HCT116 (cell line): ENCODE results near the gene SULT1B1. TPM values are rescaled to one million over a fixed set of nuclear protein-coding genes. Genes with fewer than 3 reads are reported as not detected.

Experiments
- ATAC-seq: fragments of 200-7000 bp; cut with Tn5 transposase; 2 replicates; pipeline ENCODE4 v1.9.1; 2020; ENCODE audit warnings: mild to moderate bottlenecking, moderate library complexity
- BruUV-seq: library from RNA; stranded (reverse); fragments of 400-500 nt; replicated peaks from 2 replicates; lab custom pipeline; 2021; lab: Mats Ljungman, UMichigan
- CTCF ChIA-PET: fragments of 300-600 bp; sonication (Branson Sonifier 250); formaldehyde crosslinking; loops from one replicate; lab custom pipeline; 2021; ENCODE audit warnings: antibody characterized with exemption; lab: Charles Lee
- POLR2A ChIA-PET: fragments of 300-600, 350-600 bp; sonication (Branson Sonifier 250); formaldehyde crosslinking; loops from one replicate; lab custom pipeline; 2021; ENCODE audit warnings: antibody characterized with exemption; lab: Charles Lee
- RAD21 ChIA-PET, 2 experiments: fragments of 300-600 bp; sonication (Branson Sonifier 250); formaldehyde crosslinking; loops; one replicate each; lab custom pipeline; 2023; ENCODE audit warnings: low total read pairs in 2 of 2; ENCODE audit not compliant: uncharacterized antibody in 2 of 2, unreplicated experiment in 2 of 2, low non-redundant PET in 1 of 2; lab: Charles Lee
- DNase-seq: peaks from one replicate; pipeline ENCODE4 v3.0.0-alpha.2; 2010; ENCODE audit warnings: low read depth, low spot score
- H2AFZ ChIP-seq: fragments of 200-600 bp; shearing (Covaris generic), sonication (generic); 2 replicates; pipeline ENCODE4 v1.6.1; 2017; ENCODE audit warnings: low read depth, mixed run types, mixed read lengths, antibody characterized with exemption, low read length; ENCODE audit not compliant: poor library complexity, severe bottlenecking
- H3K27ac ChIP-seq: 2 replicates; pipeline ENCODE4 v1.5.1; 2012; ENCODE audit warnings: low read depth, low read length
- H3K27me3 ChIP-seq: fragments of 200-600 bp; sonication (generic); 2 replicates; pipeline ENCODE4 v1.6.1; 2016; ENCODE audit warnings: mixed run types, low read length, mixed read lengths; ENCODE audit not compliant: insufficient read depth
- H3K36me3 ChIP-seq, 2 experiments: fragments of 200-500 bp in 1 of 2; fragments of 200-600 bp in 1 of 2; sonication (Bioruptor generic) in 1 of 2; sonication (generic) in 1 of 2; 2 replicates each; pipeline versions ENCODE4 v1.5.1 to v1.6.1; 2014 to 2016; ENCODE audit warnings: low read length in 2 of 2, inconsistent platforms in 1 of 2, mixed read lengths in 1 of 2, mixed run types in 1 of 2; ENCODE audit not compliant: insufficient read depth in 2 of 2, control insufficient read depth in 1 of 2
- H3K4me1 ChIP-seq, 2 experiments: fragments of 200-600 bp in 1 of 2; sonication (generic) in 1 of 2; 2 replicates each; pipeline versions ENCODE4 v1.5.1 to v1.6.1; 2012 to 2017; ENCODE audit warnings: low read length in 2 of 2, inconsistent platforms in 1 of 2, mild to moderate bottlenecking in 1 of 2, mixed read lengths in 1 of 2, mixed run types in 1 of 2, moderate library complexity in 1 of 2; ENCODE audit not compliant: insufficient read depth in 2 of 2, control insufficient read depth in 1 of 2
- H3K4me2 ChIP-seq: fragments of 200-600 bp; sonication (generic); 2 replicates; pipeline ENCODE4 v1.6.1; 2017; ENCODE audit warnings: mixed run types, low read length, mixed read lengths
- H3K4me3 ChIP-seq, 2 experiments: fragments of 200-600 bp in 1 of 2; sonication (generic) in 1 of 2; replicated peaks in 1 of 2; 2 replicates each; pipeline ENCODE4 v1.5.1; 2011 to 2016; ENCODE audit warnings: low read length in 2 of 2, control low read depth in 1 of 2, low read depth in 1 of 2, mild to moderate bottlenecking in 1 of 2, mixed read lengths in 1 of 2, mixed run types in 1 of 2
- H3K79me2 ChIP-seq: fragments of 200-600 bp; sonication (generic); 2 replicates; pipeline ENCODE4 v1.6.1; 2017; ENCODE audit warnings: mild to moderate bottlenecking, mixed run types, low read length, moderate library complexity, mixed read lengths; ENCODE audit not compliant: insufficient read depth
- H3K9ac ChIP-seq: fragments of 200-600 bp; sonication (generic); 2 replicates; pipeline ENCODE4 v1.6.1; 2016; ENCODE audit warnings: low read length, mixed read lengths
- H3K9me2 ChIP-seq: fragments of 200-600 bp; sonication (generic), shearing (Covaris generic); 2 replicates; pipeline ENCODE4 v1.6.1; 2017; ENCODE audit warnings: mixed run types, mild to moderate bottlenecking, moderate library complexity; ENCODE audit not compliant: insufficient read depth
- H3K9me3 ChIP-seq, 2 experiments: fragments of 200-500 bp in 1 of 2; fragments of 200-600 bp in 1 of 2; sonication (Bioruptor generic) in 1 of 2; sonication (generic) in 1 of 2; 2 replicates each; pipeline ENCODE4 v1.6.1; 2014 to 2017; ENCODE audit warnings: low read length in 2 of 2, mixed read lengths in 2 of 2, inconsistent platforms in 1 of 2, low read depth in 1 of 2, mild to moderate bottlenecking in 1 of 2, mixed run types in 1 of 2, moderate library complexity in 1 of 2; ENCODE audit not compliant: control insufficient read depth in 1 of 2, insufficient read depth in 1 of 2
- H4K20me1 ChIP-seq: fragments of 200-600 bp; sonication (generic), shearing (Covaris generic); 2 replicates; pipeline ENCODE4 v1.6.1; 2017; ENCODE audit warnings: mixed run types, mild to moderate bottlenecking, moderate library complexity; ENCODE audit not compliant: insufficient read depth
- CBX3 ChIP-seq: IDR thresholded peaks from 2 replicates; pipeline ENCODE4 v1.6.1; 2012; ENCODE audit warnings: low read depth
- CEBPB ChIP-seq: IDR thresholded peaks from 2 replicates; pipeline ENCODE4 v1.6.1; 2012; ENCODE audit warnings: low read depth
- ELF1 ChIP-seq: IDR thresholded peaks from 2 replicates; pipeline ENCODE4 v1.6.1; 2012; ENCODE audit warnings: low read depth, borderline replicate concordance
- EZH2 ChIP-seq: fragments of 200-600 bp; sonication (generic); IDR thresholded peaks from 2 replicates; pipeline ENCODE4 v1.6.1; 2017; ENCODE audit warnings: antibody characterized with exemption, mixed run types
- EZH2phosphoT487 ChIP-seq: fragments of 200-600 bp; IDR thresholded peaks from 2 replicates; pipeline ENCODE4 v1.6.1; 2018; ENCODE audit warnings: antibody characterized with exemption, borderline replicate concordance
- FOSL1 ChIP-seq: IDR thresholded peaks from 2 replicates; pipeline ENCODE4 v1.6.1; 2012; ENCODE audit warnings: low read depth
- JUND ChIP-seq: IDR thresholded peaks from 2 replicates; pipeline ENCODE4 v1.6.1; 2012
- RAD21 ChIP-seq: IDR thresholded peaks from 2 replicates; pipeline ENCODE4 v1.6.1; 2012; ENCODE audit warnings: low read depth, mild to moderate bottlenecking
- SIN3A ChIP-seq: IDR thresholded peaks from 2 replicates; pipeline ENCODE4 v1.6.1; 2012; ENCODE audit warnings: low read depth
- SP1 ChIP-seq: IDR thresholded peaks from 2 replicates; pipeline ENCODE4 v1.6.1; 2012; ENCODE audit warnings: low read depth
- SRF ChIP-seq: IDR thresholded peaks from 2 replicates; pipeline ENCODE4 v1.6.1; 2012; ENCODE audit warnings: low read depth
- YY1 ChIP-seq: IDR thresholded peaks from 2 replicates; pipeline ENCODE4 v1.6.1; 2011; ENCODE audit warnings: low read length, low read depth, moderate library complexity, mild to moderate bottlenecking; ENCODE audit not compliant: insufficient replicate concordance; ENCODE audit errors: extremely low read depth
- ZFX ChIP-seq: fragments of 450-650 bp; IDR thresholded peaks from 2 replicates; pipeline ENCODE4 v1.6.1; 2017
- intact Hi-C: fragments of 100-400 bp; cut with micrococcal nuclease; formaldehyde crosslinking; loops from 2 replicates; pipeline ENCODE4 v1.10.0; 2022
- total RNA-seq: library from RNA; stranded (reverse); gene quantifications from one replicate; pipeline ENCODE4 v1.2.1, GENCODE V29; 2021; ENCODE audit not compliant: unreplicated experiment
- TF ChIP-seq, protein P1 (sequence below): IDR thresholded peaks from 2 replicates; pipeline ENCODE4 v1.6.1; 2012
- TF ChIP-seq, protein P2 (sequence below): IDR thresholded peaks from 2 replicates; pipeline ENCODE4 v1.6.1; 2012; ENCODE audit warnings: low read depth
- TF ChIP-seq, protein P3 (sequence below): IDR thresholded peaks from 2 replicates; pipeline ENCODE4 v1.6.1; 2012
- TF ChIP-seq, protein P4 (sequence below): IDR thresholded peaks from 2 replicates; pipeline ENCODE4 v1.6.1; 2011; ENCODE audit warnings: mild to moderate bottlenecking, low read length, moderate library complexity; ENCODE audit not compliant: insufficient replicate concordance; ENCODE audit errors: extremely low read depth

Gene SULT1B1
- total RNA-seq, 1 experiment from 2014 or later: 0.10 TPM

DNA sequence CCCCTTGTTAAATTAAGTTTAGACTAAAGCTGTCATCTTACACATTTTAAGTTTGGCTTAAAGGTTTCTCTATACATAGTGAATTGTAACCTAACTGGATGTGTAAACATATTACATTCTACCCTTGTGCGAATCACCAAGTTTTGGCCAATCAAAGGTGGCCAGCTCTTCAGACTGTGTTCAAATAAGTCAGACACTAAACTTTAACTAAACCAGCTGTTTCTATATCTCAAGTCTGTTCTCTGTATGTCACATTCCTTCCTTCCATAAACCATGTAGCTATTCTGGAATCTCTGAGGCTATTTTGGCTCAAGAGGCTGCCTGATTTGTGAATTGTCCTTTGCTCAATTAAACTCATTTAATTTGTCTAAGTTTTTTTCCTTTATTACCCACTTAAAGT is 6.7 kb downstream of the SULT1B1 start:
- intact Hi-C loops: no loop called here
- ChIA-PET POLR2A (no interaction called here), RAD21 (no interaction called here), CTCF (no interaction called here)
- H3K9me2 ChIP-seq: peaks cover 4% of the 10 kb centered on the region; the same call in 1 of the 2 replicates
- no peaks in the 10 kb centered on the region for H4K20me1 ChIP-seq
- TF ChIP-seq SP1: no peak
- H3K4me1 ChIP-seq: no peaks in the 10 kb centered on the region
- H3K27me3 ChIP-seq: no peaks in the 10 kb centered on the region
- H3K9ac ChIP-seq: no peak overlapping the region
- no peaks in the 10 kb centered on the region for H3K36me3 ChIP-seq
- no peak overlapping the region for H3K27ac ChIP-seq
- H3K4me3 ChIP-seq: no peak overlapping the region
- no peaks in the 10 kb centered on the region for H3K9me3 ChIP-seq
- no TSS peak for BruUV-seq
- H3K79me2 ChIP-seq: no peaks in the 10 kb centered on the region
- no peak overlapping the region for H3K4me2 ChIP-seq
- ATAC-seq: no peak
- H2AFZ ChIP-seq: no peak overlapping the region
- no peak for DNase-seq

DNA sequence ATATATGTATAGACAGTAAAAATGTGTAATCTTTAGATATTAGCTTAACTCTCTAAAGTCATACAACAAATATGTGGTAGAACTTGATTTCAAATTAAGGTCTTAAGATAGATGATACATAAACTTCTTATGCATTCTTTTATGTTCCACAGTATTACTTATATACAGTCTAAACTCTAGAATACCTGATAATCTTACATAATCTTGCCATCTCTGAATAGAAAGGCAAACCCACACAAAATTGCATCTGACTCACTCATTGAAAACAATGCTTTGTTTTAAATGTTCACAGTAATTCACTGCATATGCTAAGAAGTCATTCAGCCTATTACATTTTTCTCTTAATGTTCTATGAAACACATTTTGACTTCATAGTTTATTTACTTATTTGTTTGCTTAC is 10.1 kb downstream of the SULT1B1 start:
- Histone ChIP-seq H3K4me1 (no peaks in the 10 kb centered on the region), H3K79me2 (no peaks in the 10 kb centered on the region), H4K20me1 (no peaks in the 10 kb centered on the region), H3K4me2 (no peak overlapping the region), H2AFZ (no peak overlapping the region), H3K9me2 (peaks cover 4% of the 10 kb centered on the region; the same call in 1 of the 2 replicates), H3K27ac (no peak overlapping the region), H3K9me3 (no peaks in the 10 kb centered on the region), H3K9ac (no peak overlapping the region), H3K4me3 (no peak overlapping the region), H3K27me3 (no peaks in the 10 kb centered on the region), H3K36me3 (no peaks in the 10 kb centered on the region)
- no TSS peak for BruUV-seq
- intact Hi-C loops: no loop called here
- ATAC-seq (no peak), DNase-seq (no peak)
- ChIA-PET POLR2A (no interaction called here), CTCF (no interaction called here), RAD21 (no interaction called here)
- TF ChIP-seq CEBPB: no peak
- no peak for TF ChIP-seq ZFX
- no peak for TF ChIP-seq ELF1
- TF ChIP-seq YY1: no peak
- TF ChIP-seq SRF: no peak
- no peak for TF ChIP-seq JUND
- TF ChIP-seq, protein P1, sequence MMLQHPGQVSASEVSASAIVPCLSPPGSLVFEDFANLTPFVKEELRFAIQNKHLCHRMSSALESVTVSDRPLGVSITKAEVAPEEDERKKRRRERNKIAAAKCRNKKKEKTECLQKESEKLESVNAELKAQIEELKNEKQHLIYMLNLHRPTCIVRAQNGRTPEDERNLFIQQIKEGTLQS: no peak
- TF ChIP-seq, protein P2, sequence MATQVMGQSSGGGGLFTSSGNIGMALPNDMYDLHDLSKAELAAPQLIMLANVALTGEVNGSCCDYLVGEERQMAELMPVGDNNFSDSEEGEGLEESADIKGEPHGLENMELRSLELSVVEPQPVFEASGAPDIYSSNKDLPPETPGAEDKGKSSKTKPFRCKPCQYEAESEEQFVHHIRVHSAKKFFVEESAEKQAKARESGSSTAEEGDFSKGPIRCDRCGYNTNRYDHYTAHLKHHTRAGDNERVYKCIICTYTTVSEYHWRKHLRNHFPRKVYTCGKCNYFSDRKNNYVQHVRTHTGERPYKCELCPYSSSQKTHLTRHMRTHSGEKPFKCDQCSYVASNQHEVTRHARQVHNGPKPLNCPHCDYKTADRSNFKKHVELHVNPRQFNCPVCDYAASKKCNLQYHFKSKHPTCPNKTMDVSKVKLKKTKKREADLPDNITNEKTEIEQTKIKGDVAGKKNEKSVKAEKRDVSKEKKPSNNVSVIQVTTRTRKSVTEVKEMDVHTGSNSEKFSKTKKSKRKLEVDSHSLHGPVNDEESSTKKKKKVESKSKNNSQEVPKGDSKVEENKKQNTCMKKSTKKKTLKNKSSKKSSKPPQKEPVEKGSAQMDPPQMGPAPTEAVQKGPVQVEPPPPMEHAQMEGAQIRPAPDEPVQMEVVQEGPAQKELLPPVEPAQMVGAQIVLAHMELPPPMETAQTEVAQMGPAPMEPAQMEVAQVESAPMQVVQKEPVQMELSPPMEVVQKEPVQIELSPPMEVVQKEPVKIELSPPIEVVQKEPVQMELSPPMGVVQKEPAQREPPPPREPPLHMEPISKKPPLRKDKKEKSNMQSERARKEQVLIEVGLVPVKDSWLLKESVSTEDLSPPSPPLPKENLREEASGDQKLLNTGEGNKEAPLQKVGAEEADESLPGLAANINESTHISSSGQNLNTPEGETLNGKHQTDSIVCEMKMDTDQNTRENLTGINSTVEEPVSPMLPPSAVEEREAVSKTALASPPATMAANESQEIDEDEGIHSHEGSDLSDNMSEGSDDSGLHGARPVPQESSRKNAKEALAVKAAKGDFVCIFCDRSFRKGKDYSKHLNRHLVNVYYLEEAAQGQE: no peak
- TF ChIP-seq SIN3A: no peak
- TF ChIP-seq, protein P3, sequence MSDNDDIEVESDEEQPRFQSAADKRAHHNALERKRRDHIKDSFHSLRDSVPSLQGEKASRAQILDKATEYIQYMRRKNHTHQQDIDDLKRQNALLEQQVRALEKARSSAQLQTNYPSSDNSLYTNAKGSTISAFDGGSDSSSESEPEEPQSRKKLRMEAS: no peak
- no peak for TF ChIP-seq FOSL1
- TF ChIP-seq RAD21: no peak
- TF ChIP-seq EZH2phosphoT487: no peak
- TF ChIP-seq, protein P4, sequence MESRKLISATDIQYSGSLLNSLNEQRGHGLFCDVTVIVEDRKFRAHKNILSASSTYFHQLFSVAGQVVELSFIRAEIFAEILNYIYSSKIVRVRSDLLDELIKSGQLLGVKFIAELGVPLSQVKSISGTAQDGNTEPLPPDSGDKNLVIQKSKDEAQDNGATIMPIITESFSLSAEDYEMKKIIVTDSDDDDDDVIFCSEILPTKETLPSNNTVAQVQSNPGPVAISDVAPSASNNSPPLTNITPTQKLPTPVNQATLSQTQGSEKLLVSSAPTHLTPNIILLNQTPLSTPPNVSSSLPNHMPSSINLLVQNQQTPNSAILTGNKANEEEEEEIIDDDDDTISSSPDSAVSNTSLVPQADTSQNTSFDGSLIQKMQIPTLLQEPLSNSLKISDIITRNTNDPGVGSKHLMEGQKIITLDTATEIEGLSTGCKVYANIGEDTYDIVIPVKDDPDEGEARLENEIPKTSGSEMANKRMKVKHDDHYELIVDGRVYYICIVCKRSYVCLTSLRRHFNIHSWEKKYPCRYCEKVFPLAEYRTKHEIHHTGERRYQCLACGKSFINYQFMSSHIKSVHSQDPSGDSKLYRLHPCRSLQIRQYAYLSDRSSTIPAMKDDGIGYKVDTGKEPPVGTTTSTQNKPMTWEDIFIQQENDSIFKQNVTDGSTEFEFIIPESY: no peak
- no peak for TF ChIP-seq EZH2
- no peak for TF ChIP-seq SP1
- no peak for TF ChIP-seq CBX3
